ENCODE measurements around the gene FFAR4.
A peak's percentile ranks its signal among the peaks of the same experiment; 100 is the strongest.

Gene FFAR4

GRCh38 chr10:93552780-93553179 lies 13.7 kb upstream of the FFAR4 start:
- H3K9ac ChIP-seq (ENCODE audit: low read length) = no peak overlapping the region
- no peaks in the 10 kb centered on the region for H3K27me3 ChIP-seq (ENCODE audit: control insufficient read depth, insufficient read depth, low read length)
- H3K27ac ChIP-seq (ENCODE audit: low read depth, low read length) = no peak overlapping the region
- no peak overlapping the region for H3K4me3 ChIP-seq (ENCODE audit: low read depth, low read length)
- H3K4me1 ChIP-seq (ENCODE audit: control insufficient read depth, insufficient read depth, low read length) = peaks cover 5% of the 10 kb centered on the region; the same call in 1 of the 2 replicates
- no peaks in the 10 kb centered on the region for H3K9me3 ChIP-seq (ENCODE audit: control insufficient read depth, insufficient read depth, low read depth, low read length)
- H3K36me3 ChIP-seq (ENCODE audit: control insufficient read depth, insufficient read depth, low read length) = no peaks in the 10 kb centered on the region

GRCh38 chr10:93553482-93554315 lies 12.8 kb upstream of the FFAR4 start:
- no peaks in the 10 kb centered on the region for H3K36me3 ChIP-seq (ENCODE audit: control insufficient read depth, insufficient read depth, low read length)
- no peak overlapping the region for H3K9ac ChIP-seq (ENCODE audit: low read length)
- H3K27me3 ChIP-seq (ENCODE audit: control insufficient read depth, insufficient read depth, low read length) = peaks cover 3% of the 10 kb centered on the region; the same call in 1 of the 2 replicates
- H3K27ac ChIP-seq (ENCODE audit: low read depth, low read length) = no peak overlapping the region
- no peak overlapping the region for H3K4me3 ChIP-seq (ENCODE audit: low read depth, low read length)
- H3K9me3 ChIP-seq (ENCODE audit: control insufficient read depth, insufficient read depth, low read depth, low read length) = no peaks in the 10 kb centered on the region
- peaks cover 5% of the 10 kb centered on the region; the same call in 1 of the 2 replicates for H3K4me1 ChIP-seq (ENCODE audit: control insufficient read depth, insufficient read depth, low read length)

- peaks cover 5% of the 10 kb centered on the region; the same call in 1 of the 2 replicates for H3K4me1 ChIP-seq (ENCODE audit: control insufficient read depth, insufficient read depth, low read length)
- no peaks in the 10 kb centered on the region for H3K9me3 ChIP-seq (ENCODE audit: control insufficient read depth, insufficient read depth, low read depth, low read length)
Measured at GRCh38 chr10:93554316-93554663, 12.2 kb upstream of the FFAR4 start.

GRCh38 chr10:93554760-93555432 lies 11.6 kb upstream of the FFAR4 start:
- no peak overlapping the region for H3K27ac ChIP-seq (ENCODE audit: low read depth, low read length)
- H3K9me3 ChIP-seq (ENCODE audit: control insufficient read depth, insufficient read depth, low read depth, low read length) = no peaks in the 10 kb centered on the region
- H3K4me3 ChIP-seq (ENCODE audit: low read depth, low read length) = 0 out of 2 replicates have a peak overlapping the region, but pooled peaks have one; percentile 8
- peaks cover 3% of the 10 kb centered on the region; the same call in 1 of the 2 replicates for H3K27me3 ChIP-seq (ENCODE audit: control insufficient read depth, insufficient read depth, low read length)
- H3K36me3 ChIP-seq (ENCODE audit: control insufficient read depth, insufficient read depth, low read length) = no peaks in the 10 kb centered on the region
- peaks cover 5% of the 10 kb centered on the region; the same call in 1 of the 2 replicates for H3K4me1 ChIP-seq (ENCODE audit: control insufficient read depth, insufficient read depth, low read length)
- H3K9ac ChIP-seq (ENCODE audit: low read length) = no peak overlapping the region

More at GRCh38 chr10:93554316-93554663, 12.2 kb upstream of the FFAR4 start:
- Histone ChIP-seq H3K27me3 (ENCODE audit: control insufficient read depth, insufficient read depth, low read length) (peaks cover 3% of the 10 kb centered on the region; the same call in 1 of the 2 replicates), H3K4me3 (ENCODE audit: low read depth, low read length) (no peak overlapping the region), H3K36me3 (ENCODE audit: control insufficient read depth, insufficient read depth, low read length) (no peaks in the 10 kb centered on the region), H3K9ac (ENCODE audit: low read length) (no peak overlapping the region), H3K27ac (ENCODE audit: low read depth, low read length) (no peak overlapping the region)

- Histone ChIP-seq H3K9ac (ENCODE audit: low read length) (no peak overlapping the region), H3K27ac (ENCODE audit: low read depth, low read length) (no peak overlapping the region), H3K27me3 (ENCODE audit: control insufficient read depth, insufficient read depth, low read length) (peaks cover 28% of the 10 kb centered on the region), H3K9me3 (ENCODE audit: control insufficient read depth, insufficient read depth, low read depth, low read length) (no peaks in the 10 kb centered on the region), H3K36me3 (ENCODE audit: control insufficient read depth, insufficient read depth, low read length) (no peaks in the 10 kb centered on the region), H3K4me3 (ENCODE audit: low read depth, low read length) (no peak overlapping the region), H3K4me1 (ENCODE audit: control insufficient read depth, insufficient read depth, low read length) (peaks cover 5% of the 10 kb centered on the region; the same call in 1 of the 2 replicates)
Measured at GRCh38 chr10:93559490-93559889, 7.0 kb upstream of the FFAR4 start.

- H3K9me3 ChIP-seq (ENCODE audit: control insufficient read depth, insufficient read depth, low read depth, low read length) = no peaks in the 10 kb centered on the region
- no peak overlapping the region for H3K9ac ChIP-seq (ENCODE audit: low read length)
- H3K4me1 ChIP-seq (ENCODE audit: control insufficient read depth, insufficient read depth, low read length) = no peaks in the 10 kb centered on the region
- no peak overlapping the region for H3K4me3 ChIP-seq (ENCODE audit: low read depth, low read length)
- no peak overlapping the region for H3K27ac ChIP-seq (ENCODE audit: low read depth, low read length)
- peaks cover 39% of the 10 kb centered on the region for H3K27me3 ChIP-seq (ENCODE audit: control insufficient read depth, insufficient read depth, low read length)
- no peaks in the 10 kb centered on the region for H3K36me3 ChIP-seq (ENCODE audit: control insufficient read depth, insufficient read depth, low read length)
Measured at GRCh38 chr10:93560541-93560940, 5.9 kb upstream of the FFAR4 start.

- Histone ChIP-seq H3K4me1 (ENCODE audit: control insufficient read depth, insufficient read depth, low read length) (no peaks in the 10 kb centered on the region), H3K9ac (ENCODE audit: low read length) (no peak overlapping the region), H3K36me3 (ENCODE audit: control insufficient read depth, insufficient read depth, low read length) (no peaks in the 10 kb centered on the region), H3K9me3 (ENCODE audit: control insufficient read depth, insufficient read depth, low read depth, low read length) (no peaks in the 10 kb centered on the region), H3K4me3 (ENCODE audit: low read depth, low read length) (no peak overlapping the region), H3K27ac (ENCODE audit: low read depth, low read length) (no peak overlapping the region), H3K27me3 (ENCODE audit: control insufficient read depth, insufficient read depth, low read length) (peaks cover 85% of the 10 kb centered on the region)
Measured at GRCh38 chr10:93565446-93565845, 1.0 kb upstream of the FFAR4 start.

- Histone ChIP-seq H3K9me3 (ENCODE audit: control insufficient read depth, insufficient read depth, low read depth, low read length) (no peaks in the 10 kb centered on the region), H3K4me3 (ENCODE audit: low read depth, low read length) (peak overlapping the region; percentile 77), H3K27ac (ENCODE audit: low read depth, low read length) (no peak overlapping the region), H3K27me3 (ENCODE audit: control insufficient read depth, insufficient read depth, low read length) (peaks cover 94% of the 10 kb centered on the region), H3K4me1 (ENCODE audit: control insufficient read depth, insufficient read depth, low read length) (no peaks in the 10 kb centered on the region), H3K9ac (ENCODE audit: low read length) (no peak overlapping the region), H3K36me3 (ENCODE audit: control insufficient read depth, insufficient read depth, low read length) (no peaks in the 10 kb centered on the region)
Measured at GRCh38 chr10:93567277-93568104, 1.0 kb downstream of the FFAR4 start.

GRCh38 chr10:93568105-93568390 lies 1.6 kb downstream of the FFAR4 start:
- Histone ChIP-seq H3K9me3 (ENCODE audit: control insufficient read depth, insufficient read depth, low read depth, low read length) (no peaks in the 10 kb centered on the region), H3K4me1 (ENCODE audit: control insufficient read depth, insufficient read depth, low read length) (no peaks in the 10 kb centered on the region), H3K4me3 (ENCODE audit: low read depth, low read length) (peak overlapping the region; percentile 31), H3K36me3 (ENCODE audit: control insufficient read depth, insufficient read depth, low read length) (no peaks in the 10 kb centered on the region), H3K9ac (ENCODE audit: low read length) (no peak overlapping the region), H3K27ac (ENCODE audit: low read depth, low read length) (no peak overlapping the region), H3K27me3 (ENCODE audit: control insufficient read depth, insufficient read depth, low read length) (peaks cover 97% of the 10 kb centered on the region)

- Histone ChIP-seq H3K9ac (ENCODE audit: low read length) (no peak overlapping the region), H3K4me3 (ENCODE audit: low read depth, low read length) (no peak overlapping the region), H3K36me3 (ENCODE audit: control insufficient read depth, insufficient read depth, low read length) (no peaks in the 10 kb centered on the region), H3K27me3 (ENCODE audit: control insufficient read depth, insufficient read depth, low read length) (peaks cover 90% of the 10 kb centered on the region), H3K9me3 (ENCODE audit: control insufficient read depth, insufficient read depth, low read depth, low read length) (no peaks in the 10 kb centered on the region), H3K4me1 (ENCODE audit: control insufficient read depth, insufficient read depth, low read length) (no peaks in the 10 kb centered on the region), H3K27ac (ENCODE audit: low read depth, low read length) (no peak overlapping the region)
Measured at GRCh38 chr10:93570383-93570782, 3.9 kb downstream of the FFAR4 start.

Data from HUES6 (cell line).